RWPE1 (cell line): Measurements from ENCODE around the gene LRMDA.

Source experiments
- CTCF ChIA-PET: fragments of 350-600 bp; sonication (Branson Sonifier 250); formaldehyde crosslinking; extraction: SDS; loops from one replicate; lab custom pipeline; 2021; lab: Yijun Ruan, JAX
- POLR2A ChIA-PET: fragments of 400-600 bp; formaldehyde crosslinking; extraction: SDS; loops from one replicate; lab custom pipeline; 2020; ENCODE audit warnings: antibody characterized with exemption; ENCODE audit not compliant: low non-redundant PET; lab: Yijun Ruan, JAX
- DNase-seq: peaks from one replicate; pipeline ENCODE4 v3.0.0; 2012; ENCODE audit warnings: low spot score
- H3K27ac ChIP-seq: fragments of 450-650 bp; 2 replicates; pipeline ENCODE4 v1.5.1; 2017
- CTCF ChIP-seq: fragments of 450-650 bp; conservative IDR thresholded peaks from 2 replicates; pipeline ENCODE4 v1.5.1; 2017; ENCODE audit warnings: low read depth, mild to moderate bottlenecking

Gene LRMDA

GRCh38 chr10:75475460-75476182 is 44.2 kb downstream of the LRMDA start:
- ChIA-PET POLR2A (no interaction called here), CTCF (no interaction called here)
- DNase-seq, result no peak
- no peak overlapping the region for H3K27ac ChIP-seq
- no peak for TF ChIP-seq CTCF

- no peak for DNase-seq
- TF ChIP-seq CTCF, result no peak
- H3K27ac ChIP-seq, result no peak overlapping the region
- ChIA-PET CTCF (no interaction called here), POLR2A (no interaction called here)
These were observed 45.1 kb downstream of the LRMDA start for GRCh38 chr10:75476569-75476968.

GRCh38 chr10:75476985-75477384 is 45.6 kb downstream of the LRMDA start:
- POLR2A ChIA-PET, result no interaction called here
- TF ChIP-seq CTCF, result no peak

GRCh38 chr10:75477680-75478079 is 46.3 kb downstream of the LRMDA start:
- no peak overlapping the region for H3K27ac ChIP-seq
- CTCF ChIA-PET, result interaction anchor here (1.2 kb wide), 1 partner anchor 9 kb away, joined by 3 read pairs; no protein-coding TSS in a partner anchor

More at GRCh38 chr10:75476985-75477384, 45.6 kb downstream of the LRMDA start:
- no peak overlapping the region for H3K27ac ChIP-seq
- DNase-seq, result no peak
- CTCF ChIA-PET, result interaction anchor here (1.2 kb wide), 1 partner anchor 10 kb away, joined by 3 read pairs; no protein-coding TSS in a partner anchor

GRCh38 chr10:75480374-75480773 is 49.0 kb downstream of the LRMDA start:
- H3K27ac ChIP-seq, result no peak overlapping the region
- no peak for DNase-seq
- no peak for TF ChIP-seq CTCF
- ChIA-PET POLR2A (no interaction called here), CTCF (no interaction called here)

More at GRCh38 chr10:75477680-75478079, 46.3 kb downstream of the LRMDA start:
- POLR2A ChIA-PET, result no interaction called here
- TF ChIP-seq CTCF, result no peak
- no peak for DNase-seq

- no peak for TF ChIP-seq CTCF
- no peak overlapping the region for H3K27ac ChIP-seq
- ChIA-PET CTCF (interaction anchor here (0.6 kb wide), 2 partner anchors 25 to 73 kb away, joined by 3 to 7 read pairs; no protein-coding TSS in a partner anchor), POLR2A (no interaction called here)
- DNase-seq, result no peak
These were observed 51.8 kb downstream of the LRMDA start for GRCh38 chr10:75483188-75483587.
